Panc1 (cell line): Measurements from ENCODE around the gene SERPINB10. TPM values are rescaled to one million over a fixed set of nuclear protein-coding genes. Genes with fewer than 3 reads are reported as not detected.

Experiments
- ATAC-seq: fragments of 200-7000 bp; cut with Tn5 transposase; 2 replicates; pipeline ENCODE4 v1.9.1; 2020; ENCODE audit warnings: mild to moderate bottlenecking, moderate library complexity
- BruUV-seq: library from RNA; stranded (reverse); fragments of 400-500 nt; replicated peaks from 2 replicates; lab custom pipeline; 2021; lab: Mats Ljungman, UMichigan
- CTCF ChIA-PET: fragments of 300-600 bp; sonication (Branson Sonifier 250); formaldehyde crosslinking; loops from one replicate; lab custom pipeline; 2022; ENCODE audit warnings: antibody characterized with exemption; lab: Charles Lee
- POLR2A ChIA-PET: fragments of 300-600 bp; sonication (Branson Sonifier 250); formaldehyde crosslinking; loops from one replicate; lab custom pipeline; 2022; ENCODE audit warnings: antibody characterized with exemption; lab: Charles Lee
- DNase-seq: peaks from one replicate; pipeline ENCODE4 v3.0.0-alpha.2; 2010; ENCODE audit warnings: low read depth, low spot score
- H3K27ac ChIP-seq: 2 replicates; pipeline ENCODE4 v1.5.1; 2011; ENCODE audit warnings: mild to moderate bottlenecking, low read length, inconsistent platforms
- H3K27me3 ChIP-seq: fragments of 200-500 bp; sonication (Bioruptor generic); 2 replicates; pipeline ENCODE4 v1.6.0; 2014; ENCODE audit warnings: low read length, inconsistent platforms; ENCODE audit not compliant: control insufficient read depth, insufficient read depth
- H3K36me3 ChIP-seq: fragments of 200-500 bp; sonication (Bioruptor generic); 2 replicates; pipeline ENCODE4 v1.5.1; 2014; ENCODE audit warnings: inconsistent platforms, mild to moderate bottlenecking, low read length, moderate library complexity; ENCODE audit not compliant: control insufficient read depth, insufficient read depth
- H3K4me1 ChIP-seq: 2 replicates; pipeline ENCODE4 v1.5.1; 2011; ENCODE audit warnings: inconsistent platforms, mild to moderate bottlenecking, low read length, moderate library complexity; ENCODE audit not compliant: control insufficient read depth, insufficient read depth
- H3K4me3 ChIP-seq, 2 experiments: 2 replicates each; pipeline ENCODE4 v1.5.1; 2011 to 2012; ENCODE audit warnings: low read depth in 2 of 2, low read length in 2 of 2, mild to moderate bottlenecking in 2 of 2, inconsistent platforms in 1 of 2, moderate library complexity in 1 of 2
- H3K9me3 ChIP-seq: fragments of 200-500 bp; sonication (Bioruptor generic); 2 replicates; pipeline ENCODE4 v1.5.1; 2014; ENCODE audit warnings: low read depth, mild to moderate bottlenecking, inconsistent platforms, low read length, moderate library complexity; ENCODE audit not compliant: control insufficient read depth, insufficient read depth
- POLR2AphosphoS5 ChIP-seq: IDR thresholded peaks from 2 replicates; pipeline ENCODE4 v1.6.1; 2012; ENCODE audit warnings: mild to moderate bottlenecking, low read depth, low read length, moderate library complexity
- REST ChIP-seq, 2 experiments: IDR thresholded peaks; 2 replicates each; pipeline ENCODE4 v1.6.1; 2011 to 2012; ENCODE audit warnings: low read depth in 2 of 2, control low read depth in 1 of 2, low read length in 1 of 2, mild to moderate bottlenecking in 1 of 2, moderate library complexity in 1 of 2; ENCODE audit not compliant: insufficient read depth in 1 of 2
- SIN3A ChIP-seq: IDR thresholded peaks from 2 replicates; pipeline ENCODE4 v1.6.1; 2012; ENCODE audit warnings: low read depth, mild to moderate bottlenecking, low read length, moderate library complexity, borderline replicate concordance; ENCODE audit not compliant: insufficient read depth
- TCF7L2 ChIP-seq: IDR thresholded peaks from 2 replicates; pipeline ENCODE4 v1.6.1; 2011; ENCODE audit warnings: mild to moderate bottlenecking, low read depth, low read length, inconsistent platforms
- in situ Hi-C: cut with HindIII; loops from 2 replicates; pipeline ENCODE4 v1.10.0; 2016; ENCODE audit warnings: low sequenced_read_pairs, low pct_unique_long_range_greater_than_20kb
- intact Hi-C: fragments of 100-400 bp; cut with micrococcal nuclease; formaldehyde crosslinking; loops from one replicate; pipeline ENCODE4 v1.10.0; 2022; ENCODE audit not compliant: unreplicated experiment
- total RNA-seq: library from RNA; stranded (reverse); gene quantifications from one replicate; pipeline ENCODE4 v1.2.1, GENCODE V29; 2021; ENCODE audit not compliant: unreplicated experiment
- TF ChIP-seq, protein P1 (sequence below): fragments of 450-650 bp; IDR thresholded peaks from 2 replicates; pipeline ENCODE4 v1.5.1; 2017; ENCODE audit warnings: mild to moderate bottlenecking

Gene SERPINB10
- total RNA-seq, 1 experiment from 2014 or later = not detected

DNA sequence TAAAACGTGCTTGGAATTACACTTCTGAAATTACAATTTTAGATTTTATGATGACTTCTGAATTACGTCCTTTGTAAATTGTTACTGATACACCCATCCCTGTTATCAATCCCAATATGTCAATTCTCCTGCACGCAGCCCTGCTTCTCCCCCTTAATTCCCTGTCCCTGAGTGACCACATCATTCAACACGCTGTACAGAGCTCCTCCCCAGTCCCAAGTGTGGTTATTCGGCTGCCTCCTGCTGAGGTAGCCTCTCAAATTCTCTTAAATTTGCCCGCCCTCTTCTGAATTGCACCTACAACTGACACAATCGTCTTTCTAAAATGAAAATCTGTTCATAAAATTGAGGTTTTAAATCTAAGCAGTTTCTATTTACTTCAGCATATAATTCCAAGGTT is 72.3 kb downstream of the SERPINB10 start:
- BruUV-seq = no TSS peak
- in situ Hi-C loops (no loop called here), intact Hi-C loops (no loop called here)
- POLR2A ChIA-PET = no interaction called here
- Histone ChIP-seq H3K27ac (no peak overlapping the region), H3K36me3 (no peaks in the 10 kb centered on the region), H3K9me3 (no peaks in the 10 kb centered on the region), H3K27me3 (no peaks in the 10 kb centered on the region), H3K4me3 (no peak overlapping the region), H3K4me1 (no peaks in the 10 kb centered on the region)
- no peak for TF ChIP-seq TCF7L2
- TF ChIP-seq REST (IDR thresholded peaks at IDR 0.05; ENCODE audit: insufficient read depth in 1 of 2, low read depth in 2 of 2, low read length in 1 of 2) = no peak
- TF ChIP-seq, protein P1, sequence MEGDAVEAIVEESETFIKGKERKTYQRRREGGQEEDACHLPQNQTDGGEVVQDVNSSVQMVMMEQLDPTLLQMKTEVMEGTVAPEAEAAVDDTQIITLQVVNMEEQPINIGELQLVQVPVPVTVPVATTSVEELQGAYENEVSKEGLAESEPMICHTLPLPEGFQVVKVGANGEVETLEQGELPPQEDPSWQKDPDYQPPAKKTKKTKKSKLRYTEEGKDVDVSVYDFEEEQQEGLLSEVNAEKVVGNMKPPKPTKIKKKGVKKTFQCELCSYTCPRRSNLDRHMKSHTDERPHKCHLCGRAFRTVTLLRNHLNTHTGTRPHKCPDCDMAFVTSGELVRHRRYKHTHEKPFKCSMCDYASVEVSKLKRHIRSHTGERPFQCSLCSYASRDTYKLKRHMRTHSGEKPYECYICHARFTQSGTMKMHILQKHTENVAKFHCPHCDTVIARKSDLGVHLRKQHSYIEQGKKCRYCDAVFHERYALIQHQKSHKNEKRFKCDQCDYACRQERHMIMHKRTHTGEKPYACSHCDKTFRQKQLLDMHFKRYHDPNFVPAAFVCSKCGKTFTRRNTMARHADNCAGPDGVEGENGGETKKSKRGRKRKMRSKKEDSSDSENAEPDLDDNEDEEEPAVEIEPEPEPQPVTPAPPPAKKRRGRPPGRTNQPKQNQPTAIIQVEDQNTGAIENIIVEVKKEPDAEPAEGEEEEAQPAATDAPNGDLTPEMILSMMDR = no peak
- TF ChIP-seq POLR2AphosphoS5 = no peak
- ATAC-seq (no peak), DNase-seq (no peak)
- CTCF ChIA-PET = no interaction called here

DNA sequence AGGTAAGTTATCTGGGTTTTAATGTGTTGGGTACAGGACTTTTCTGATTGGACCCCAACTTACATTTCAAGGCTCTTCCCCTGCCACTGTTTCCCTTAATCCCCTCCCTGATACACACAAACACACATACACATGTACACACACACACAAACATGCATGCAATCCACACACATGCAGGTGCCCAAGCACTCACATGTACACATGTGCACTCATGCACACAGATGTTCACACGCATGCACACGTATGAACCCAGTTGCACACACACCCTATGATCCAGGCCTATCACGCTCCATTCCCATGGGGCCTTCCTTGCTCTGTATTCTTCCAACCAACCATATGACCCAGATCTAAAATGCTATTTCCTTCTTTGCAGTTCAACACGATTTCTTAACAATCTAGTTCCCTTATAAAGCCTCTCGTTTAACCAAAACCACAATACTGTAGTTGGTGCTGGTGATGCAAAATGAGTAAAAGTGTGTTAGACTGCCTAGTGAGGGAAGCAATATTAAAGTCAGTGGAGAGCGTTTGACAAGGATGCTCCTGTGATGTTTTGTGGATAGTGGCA is 73.2 kb downstream of the SERPINB10 start:
- ATAC-seq (no peak), DNase-seq (no peak)
- no peak overlapping the region for H3K27ac ChIP-seq
- BruUV-seq = no TSS peak
- no peaks in the 10 kb centered on the region for H3K27me3 ChIP-seq
- H3K9me3 ChIP-seq = no peaks in the 10 kb centered on the region
- intact Hi-C loops (no loop called here), in situ Hi-C loops (no loop called here)
- no peaks in the 10 kb centered on the region for H3K36me3 ChIP-seq
- TF ChIP-seq SIN3A = no peak
- ChIA-PET CTCF (no interaction called here), POLR2A (no interaction called here)
- H3K4me3 ChIP-seq = no peak overlapping the region
- no peaks in the 10 kb centered on the region for H3K4me1 ChIP-seq

DNA sequence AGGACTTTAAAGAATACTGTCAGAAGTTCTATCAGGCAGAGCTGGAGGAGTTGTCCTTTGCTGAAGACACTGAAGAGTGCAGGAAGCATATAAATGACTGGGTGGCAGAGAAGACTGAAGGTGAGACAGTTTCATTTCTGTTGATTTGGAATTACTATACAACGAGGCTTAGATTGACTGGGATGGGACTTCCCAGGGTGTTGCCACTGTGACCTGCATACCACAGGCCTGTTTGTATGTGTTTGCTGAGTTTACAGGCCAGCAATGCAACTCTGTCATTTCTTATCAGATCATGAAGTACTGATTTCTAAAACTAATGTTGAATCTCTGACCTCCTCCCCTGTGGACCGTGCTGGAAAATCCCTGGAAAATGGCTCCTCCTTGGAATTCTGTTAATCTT is 74.0 kb downstream of the SERPINB10 start:
- H3K36me3 ChIP-seq = no peaks in the 10 kb centered on the region
- H3K4me3 ChIP-seq = no peak overlapping the region
- intact Hi-C loops (no loop called here), in situ Hi-C loops (no loop called here)
- no TSS peak for BruUV-seq
- no peaks in the 10 kb centered on the region for H3K27me3 ChIP-seq
- no peaks in the 10 kb centered on the region for H3K4me1 ChIP-seq
- ChIA-PET POLR2A (no interaction called here), CTCF (no interaction called here)
- TF ChIP-seq REST (IDR thresholded peaks at IDR 0.05; ENCODE audit: insufficient read depth in 1 of 2, low read depth in 2 of 2, low read length in 1 of 2) (no peak), SIN3A (no peak), TCF7L2 (no peak), POLR2AphosphoS5 (no peak)
- TF ChIP-seq, protein P1 = no peak
- no peak for ATAC-seq
- DNase-seq = no peak
- no peaks in the 10 kb centered on the region for H3K9me3 ChIP-seq
- no peak overlapping the region for H3K27ac ChIP-seq
